Stimulated activated CD4-positive, alpha-beta T cell treated with anti-CD3 and anti-CD28 coated beads, Interleukin-1b, Interleukin-23, amount 100 ng/mL, for 1 hour (primary cell): Measurements from ENCODE around the gene MTERF2.

ENCODE experiments used
- DNase-seq, 2 donors: peaks; one replicate each; pipeline ENCODE4 v3.0.0-alpha.2; 2020; ENCODE audit warnings: low read depth in 2 of 2

Gene MTERF2

GRCh38 chr12:106987846-106988245, 900 bp upstream of the MTERF2 start:
- no peak for DNase-seq

- DNase-seq = no peak
Measured at GRCh38 chr12:106986135-106986534, 811 bp downstream of the MTERF2 start.

GRCh38 chr12:106985479-106985878, 1.5 kb downstream of the MTERF2 start:
- DNase-seq = no peak

GRCh38 chr12:106984588-106985137, 2.3 kb downstream of the MTERF2 start:
- DNase-seq = no peak

- DNase-seq = no peak
Measured at GRCh38 chr12:106982229-106982628, 4.7 kb downstream of the MTERF2 start.

GRCh38 chr12:106981788-106982187, 5.2 kb downstream of the MTERF2 start:
- DNase-seq = no peak

GRCh38 chr12:106980944-106981343, 6.0 kb downstream of the MTERF2 start:
- no peak for DNase-seq

- DNase-seq = no peak
Measured at GRCh38 chr12:106978035-106978800, 8.7 kb downstream of the MTERF2 start.

GRCh38 chr12:106976668-106977067, 10.3 kb downstream of the MTERF2 start:
- DNase-seq = no peak

GRCh38 chr12:106975993-106976658, 10.8 kb downstream of the MTERF2 start:
- DNase-seq = no peak

GRCh38 chr12:106975098-106975497, 11.8 kb downstream of the MTERF2 start:
- DNase-seq = no peak

- no peak for DNase-seq
Measured at GRCh38 chr12:106974511-106974910, 12.4 kb downstream of the MTERF2 start.

- DNase-seq = no peak
Measured at GRCh38 chr12:106973545-106973944, 13.4 kb downstream of the MTERF2 start.

GRCh38 chr12:106971065-106971464, 15.9 kb downstream of the MTERF2 start:
- no peak for DNase-seq

- no peak for DNase-seq
Measured at GRCh38 chr12:106964526-106964925, 22.4 kb downstream of the MTERF2 start.

- no peak for DNase-seq
Measured at GRCh38 chr12:106962286-106962685, 24.7 kb downstream of the MTERF2 start.

- DNase-seq = no peak
Measured at GRCh38 chr12:106960443-106960842, 26.5 kb downstream of the MTERF2 start.

GRCh38 chr12:106957583-106957982, 29.4 kb downstream of the MTERF2 start:
- DNase-seq = no peak

- DNase-seq = peak; percentile 5 to 23
Measured at GRCh38 chr12:106956048-106956578, 30.8 kb downstream of the MTERF2 start.

GRCh38 chr12:106955377-106956047, 31.4 kb downstream of the MTERF2 start, which contains the start of gene TMEM263:
Gene TMEM263 (plus strand): TSS chr12:106955907. CDS start chr12:106967117, 11,210 bp downstream.
- DNase-seq = peak; percentile 70 to 79

GRCh38 chr12:106954462-106955376, 32.2 kb downstream of the MTERF2 start:
- no peak for DNase-seq
